OCI-LY3 (cell line): ENCODE results near the gene ABTB2.

ENCODE experiments used
- CTCF ChIP-seq: fragments of 200-600, 300-600 bp; sonication (generic); IDR thresholded peaks from 2 replicates; pipeline ENCODE4 v1.5.1; 2014; ENCODE audit warnings: antibody characterized with exemption, low read length, low read depth
- EZH2phosphoT487 ChIP-seq: fragments of 200-600 bp; shearing (Covaris generic); IDR thresholded peaks from 2 replicates; pipeline ENCODE4 v1.6.1; 2018; ENCODE audit warnings: antibody characterized with exemption, mixed run types, low read depth

DNA sequence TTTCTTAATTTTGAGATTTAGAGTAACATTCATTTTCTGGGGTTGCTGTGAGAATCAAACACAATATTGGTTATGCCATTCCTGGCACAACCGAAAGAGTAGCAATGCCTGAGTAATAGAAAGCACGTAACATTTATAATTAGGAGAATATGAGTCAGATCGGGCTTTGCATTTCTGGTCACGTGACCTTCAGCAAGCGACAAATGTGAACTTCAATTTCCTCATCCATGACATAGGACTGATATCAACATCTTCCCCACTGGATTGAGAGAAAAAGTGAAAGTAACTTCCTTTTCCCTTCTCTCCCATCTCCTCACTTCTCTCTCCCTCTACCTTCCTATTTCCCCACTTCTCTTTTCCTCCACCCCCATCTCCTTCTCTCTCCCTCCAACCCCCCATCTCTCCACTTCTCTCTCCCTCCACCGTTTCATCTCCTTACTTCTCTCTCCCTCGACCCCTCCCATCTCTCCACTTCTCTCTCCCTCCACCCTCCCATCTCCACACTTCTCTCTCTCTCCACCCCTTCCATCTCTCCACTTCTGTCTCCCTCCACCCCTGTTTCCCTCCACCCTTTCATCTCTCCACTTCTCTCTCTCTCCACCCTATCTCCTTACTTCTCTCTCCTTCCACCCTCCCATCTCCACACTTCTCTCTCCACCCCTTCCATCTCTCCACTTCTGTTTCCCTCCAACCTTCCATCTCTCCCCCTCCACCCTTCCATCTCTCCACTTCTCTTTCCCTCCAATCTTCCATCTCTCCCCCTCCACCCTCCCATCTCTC lies 47.5 kb upstream of the ABTB2 start:
- no peak for TF ChIP-seq CTCF
- TF ChIP-seq EZH2phosphoT487, result no peak
